H7 (cell line): ENCODE measurements around the gene F10. TPM values are rescaled to one million over a fixed set of nuclear protein-coding genes. Genes with fewer than 3 reads are reported as not detected.
"Not testable (repeated sequence)": the region's sequence is repeated elsewhere in the genome, so short reads cannot be mapped to it uniquely, and the experiment has no call there.

Experiments used
- DNase-seq: peaks from one replicate; pipeline ENCODE4 v3.0.0; 2012
- H3K27me3 ChIP-seq: 2 replicates; pipeline ENCODE4 v1.6.0; 2011; ENCODE audit warnings: mild to moderate bottlenecking, low read length; ENCODE audit not compliant: control insufficient read depth, insufficient read depth
- H3K36me3 ChIP-seq: replicated peaks from 2 replicates; pipeline ENCODE4 v1.5.1; 2011; ENCODE audit warnings: low read length; ENCODE audit not compliant: control insufficient read depth, insufficient read depth
- H3K4me3 ChIP-seq: 2 replicates; pipeline ENCODE4 v1.5.1; 2011; ENCODE audit warnings: low read depth, mild to moderate bottlenecking, control low read depth, low read length, moderate library complexity; ENCODE audit not compliant: insufficient read depth
- total RNA-seq: library from RNA; depleted of rRNA; stranded (reverse); fragments of >200 nt; shearing (Covaris generic); gene quantifications from 2 replicates; pipeline ENCODE4 v1.2.3, GENCODE V29; 2014

The F10 gene
- total RNA-seq, 1 experiment from 2014 or later = 2.1 TPM

DNA sequence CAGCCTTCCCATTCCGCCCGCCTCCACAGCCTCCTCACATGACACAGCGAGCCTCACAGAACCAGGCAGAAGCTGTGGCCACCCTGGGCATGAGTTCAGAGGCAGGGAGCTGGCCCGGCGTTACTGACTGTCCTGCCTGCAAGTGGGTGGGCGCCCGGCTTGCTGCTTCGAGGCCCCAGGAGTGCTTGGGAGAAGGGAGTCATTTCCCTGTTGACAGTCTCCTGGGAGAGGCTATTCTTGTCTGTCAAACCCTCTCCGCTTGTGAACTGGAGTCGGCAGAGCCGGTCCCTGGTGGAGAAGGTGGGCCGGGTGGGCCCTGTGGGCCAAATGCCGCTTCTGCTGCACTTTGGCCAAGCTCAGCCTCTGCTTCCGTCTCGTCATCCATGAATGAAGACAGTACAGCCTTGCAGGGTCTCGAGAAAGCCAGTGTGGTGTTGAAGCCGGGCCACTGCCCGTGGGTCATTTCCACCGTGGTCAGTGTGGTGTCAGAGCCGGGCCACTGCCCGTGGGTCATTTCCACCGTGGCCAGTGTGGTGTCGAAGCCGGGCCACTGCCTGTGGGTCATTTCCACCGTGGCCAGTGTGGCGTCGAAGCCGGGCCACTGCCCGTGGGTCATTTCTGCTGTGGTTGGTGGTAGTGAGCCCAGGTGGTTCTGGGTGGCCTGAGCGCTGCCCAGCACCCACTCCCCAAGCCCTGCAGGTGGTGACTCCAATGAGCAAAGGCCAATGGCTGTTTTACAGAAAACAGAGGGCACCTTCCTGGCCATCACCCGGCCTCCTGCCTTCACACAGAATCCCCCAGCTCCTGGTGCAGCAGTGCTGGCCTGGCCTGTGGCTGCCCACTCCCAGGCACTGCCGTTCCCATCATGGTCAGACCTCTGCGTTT is 30.5 kb upstream of the F10 start:
- Histone ChIP-seq H3K27me3 (no peaks in the 10 kb centered on the region), H3K36me3 (no peaks in the 10 kb centered on the region; the same call in 1 of the 2 replicates), H3K4me3 (no peak overlapping the region)
- DNase-seq = no peak

- H3K4me3 ChIP-seq = no peak overlapping the region
Observed at GRCh38 chr13:113092776-113093579, 29.6 kb upstream of the F10 start.

DNA sequence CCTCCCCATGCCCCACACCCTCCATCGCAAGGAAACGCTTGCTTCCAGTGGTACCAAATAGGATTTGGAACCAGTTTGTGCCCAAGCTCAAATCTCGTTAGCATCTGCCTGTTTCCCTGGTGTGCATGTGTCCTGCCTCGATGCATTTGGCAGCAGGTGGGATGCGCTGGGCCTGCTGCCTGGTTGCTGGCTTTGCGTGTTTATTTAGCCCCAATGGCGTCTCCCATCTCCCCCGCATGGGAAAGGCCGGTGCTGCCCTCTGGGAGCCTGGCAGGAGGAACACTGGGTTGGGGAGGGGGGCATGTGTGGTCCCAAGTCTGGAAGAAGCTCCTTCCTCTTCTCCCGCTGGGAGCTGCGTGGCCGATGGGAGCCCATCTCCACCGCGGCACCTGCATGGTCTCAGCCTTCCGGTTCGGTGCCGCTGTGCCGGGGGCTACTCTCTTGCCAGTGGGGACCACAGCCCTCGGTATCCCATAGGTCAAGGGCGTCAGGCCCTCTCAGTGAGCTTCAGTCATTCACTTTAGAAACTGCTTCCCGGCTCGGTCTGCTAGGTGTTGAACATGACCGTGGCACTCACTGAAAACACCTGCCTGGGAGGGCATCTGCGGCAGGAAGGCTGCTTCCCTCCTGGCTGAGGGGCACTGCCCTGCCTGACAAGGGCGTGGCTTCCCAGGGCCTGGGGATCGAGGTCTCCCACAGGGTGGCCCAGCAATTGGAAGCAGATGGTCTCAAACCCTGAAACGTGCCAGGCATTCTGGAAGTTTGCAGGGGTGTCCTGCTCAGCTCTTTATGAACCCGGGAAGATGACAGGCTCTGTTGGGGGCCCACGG is 28.8 kb upstream of the F10 start:
- no peak overlapping the region for H3K4me3 ChIP-seq
- DNase-seq = no peak
- no peaks in the 10 kb centered on the region for H3K27me3 ChIP-seq
- no peaks in the 10 kb centered on the region for H3K36me3 ChIP-seq

More at GRCh38 chr13:113092776-113093579, 29.6 kb upstream of the F10 start:
- no peaks in the 10 kb centered on the region for H3K36me3 ChIP-seq
- no peaks in the 10 kb centered on the region for H3K27me3 ChIP-seq
- no peak for DNase-seq

GRCh38 chr13:113094410-113094800 is 28.2 kb upstream of the F10 start:
- DNase-seq = no peak
- H3K4me3 ChIP-seq = no peak overlapping the region
- no peaks in the 10 kb centered on the region for H3K36me3 ChIP-seq
- no peaks in the 10 kb centered on the region for H3K27me3 ChIP-seq

GRCh38 chr13:113095146-113096051 is 27.2 kb upstream of the F10 start:
- Histone ChIP-seq H3K27me3 (no peaks in the 10 kb centered on the region), H3K36me3 (no peaks in the 10 kb centered on the region), H3K4me3 (no peak overlapping the region)
- DNase-seq = no peak

DNA sequence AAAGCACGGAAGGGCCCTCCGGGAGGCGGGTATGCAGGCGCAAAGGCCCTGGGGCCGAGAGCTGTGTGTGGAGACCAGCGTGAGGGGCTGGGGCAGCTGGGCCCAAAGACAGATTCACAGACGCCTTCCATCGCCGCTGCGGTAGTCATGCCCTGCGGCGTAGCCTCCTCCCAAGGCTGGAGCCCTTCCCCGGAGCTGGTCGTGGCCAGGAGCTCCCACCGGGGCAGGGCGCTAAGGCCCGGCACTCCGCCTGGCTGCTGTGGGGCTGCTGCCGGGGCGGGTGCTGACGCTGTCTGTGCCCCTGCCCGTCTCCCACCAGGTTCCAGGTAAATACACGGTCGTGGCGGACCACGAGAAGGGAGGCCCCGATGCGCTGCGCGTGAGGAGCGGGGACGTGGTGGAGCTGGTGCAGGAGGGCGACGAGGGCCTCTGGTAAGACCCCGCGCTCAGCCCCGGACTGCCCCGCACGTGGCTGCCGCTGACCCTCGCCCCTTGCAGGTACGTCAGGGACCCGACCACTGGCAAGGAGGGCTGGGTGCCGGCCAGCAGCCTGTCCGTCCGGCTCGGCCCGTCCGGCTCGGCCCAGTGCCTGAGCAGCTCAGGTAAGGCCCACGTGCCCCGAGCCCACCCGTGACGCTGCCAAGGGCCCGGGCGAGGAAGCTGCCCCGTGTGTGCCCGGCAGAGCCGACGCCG is 26.4 kb upstream of the F10 start:
- H3K4me3 ChIP-seq = no peak overlapping the region
- no peaks in the 10 kb centered on the region for H3K27me3 ChIP-seq
- peak; percentile 69 for DNase-seq
- H3K36me3 ChIP-seq = no peaks in the 10 kb centered on the region

DNA sequence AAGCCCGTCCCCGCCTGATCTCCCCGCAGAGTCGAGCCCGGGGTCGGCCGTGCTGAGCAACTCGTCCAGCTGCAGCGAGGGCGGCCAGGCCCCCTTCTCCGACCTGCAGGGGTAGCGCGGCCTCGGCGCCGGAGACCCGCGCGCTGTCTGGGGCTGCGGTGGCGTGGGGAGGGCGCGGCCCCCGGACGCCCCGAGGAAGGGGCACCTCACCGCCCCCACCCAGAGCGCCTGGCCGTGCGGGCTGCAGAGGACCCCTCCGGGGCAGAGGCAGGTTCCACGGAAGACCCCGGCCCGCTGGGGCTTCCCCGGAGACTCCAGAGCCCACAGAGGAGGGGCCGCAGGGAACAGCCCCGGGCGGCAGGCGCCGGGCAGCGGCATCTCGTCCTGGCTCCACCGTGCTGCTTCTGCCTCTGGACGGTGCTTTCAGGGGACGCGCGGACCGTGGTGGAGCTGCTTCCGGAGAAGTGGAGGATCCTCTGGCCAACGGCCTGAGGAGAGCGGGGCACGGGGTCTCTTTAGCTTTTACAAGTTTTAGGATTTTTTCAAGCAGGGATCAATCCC is 25.8 kb upstream of the F10 start:
- Histone ChIP-seq H3K4me3 (no peak overlapping the region), H3K27me3 (no peaks in the 10 kb centered on the region), H3K36me3 (no peaks in the 10 kb centered on the region)
- peak; percentile 73 for DNase-seq

DNA sequence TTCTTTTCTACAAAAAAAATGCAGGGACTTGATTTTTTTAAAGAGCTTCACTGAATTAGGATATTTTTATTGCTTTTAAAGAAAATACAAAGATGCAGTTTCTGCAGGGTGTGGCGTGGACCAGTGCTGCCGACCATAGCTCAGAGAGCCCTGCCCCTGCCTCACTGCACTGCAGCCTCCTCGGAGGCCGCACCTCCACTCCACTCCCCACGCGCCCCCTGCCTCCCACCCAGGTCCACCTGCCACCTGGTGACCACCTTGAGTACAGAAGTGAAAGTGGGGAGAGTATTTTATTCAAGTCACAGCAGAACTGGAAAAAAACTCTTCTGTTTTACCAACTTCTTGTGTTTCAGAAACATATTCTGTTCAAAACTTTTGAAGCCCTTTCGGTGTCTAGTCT is 24.9 kb upstream of the F10 start:
- Histone ChIP-seq H3K4me3 (no peak overlapping the region), H3K27me3 (no peaks in the 10 kb centered on the region), H3K36me3 (no peaks in the 10 kb centered on the region)
- no peak for DNase-seq

- H3K27me3 ChIP-seq = no peaks in the 10 kb centered on the region
- H3K36me3 ChIP-seq = no peaks in the 10 kb centered on the region
- DNase-seq = peak; percentile 65
- no peak overlapping the region for H3K4me3 ChIP-seq
Observed at GRCh38 chr13:113098162-113098732, 24.4 kb upstream of the F10 start.

GRCh38 chr13:113099142-113099541 is 23.5 kb upstream of the F10 start:
- H3K4me3 ChIP-seq = no peak overlapping the region
- H3K36me3 ChIP-seq = no peaks in the 10 kb centered on the region
- DNase-seq = no peak
- no peaks in the 10 kb centered on the region for H3K27me3 ChIP-seq

DNA sequence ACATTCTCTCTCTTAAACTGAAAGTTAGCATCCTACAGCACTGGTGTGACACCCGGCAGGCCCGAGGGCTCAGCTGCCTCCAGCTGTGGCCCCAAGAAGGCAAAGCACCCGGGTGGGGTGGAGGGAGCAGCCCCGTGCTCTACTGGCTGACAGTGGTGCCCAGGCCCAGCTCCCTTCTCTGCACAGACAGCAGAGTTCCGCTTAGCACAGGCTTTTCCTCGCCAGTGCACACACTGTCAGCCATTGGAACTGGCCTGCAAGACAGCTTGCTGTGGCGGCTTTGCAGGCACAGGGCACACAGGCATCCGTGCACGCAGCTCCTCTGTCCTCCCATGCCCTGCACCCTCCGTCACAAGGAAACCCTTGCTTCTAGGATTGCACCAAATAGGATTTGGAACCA is 20.3 kb upstream of the F10 start:
- not testable (repeated sequence) for H3K27me3 ChIP-seq, H3K36me3 ChIP-seq, H3K4me3 ChIP-seq, DNase-seq

DNA sequence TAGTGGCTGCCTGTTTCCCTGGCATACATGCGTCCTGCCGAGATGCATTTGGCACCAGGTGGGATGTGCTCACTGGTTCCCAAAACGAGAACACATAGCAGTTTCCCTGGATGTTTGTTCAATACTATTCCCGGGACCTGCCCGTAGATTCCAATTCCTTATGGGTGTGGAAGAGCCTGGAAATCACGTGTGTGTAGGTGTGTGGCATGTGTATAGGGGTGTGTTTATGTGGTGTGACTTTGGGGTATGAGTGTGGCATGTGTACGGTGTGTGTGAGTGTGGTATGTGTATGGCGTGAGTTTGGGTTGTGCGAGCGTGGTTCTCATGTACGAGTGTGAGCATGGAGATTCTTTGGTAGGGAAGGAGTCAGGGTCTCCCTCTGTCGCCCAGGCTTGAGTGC is 19.9 kb upstream of the F10 start:
- Histone ChIP-seq H3K36me3 (no peaks in the 10 kb centered on the region), H3K27me3 (no peaks in the 10 kb centered on the region), H3K4me3 (no peak overlapping the region)
- no peak for DNase-seq

- no peak overlapping the region for H3K4me3 ChIP-seq
- H3K36me3 ChIP-seq = no peaks in the 10 kb centered on the region
- no peaks in the 10 kb centered on the region for H3K27me3 ChIP-seq
- no peak for DNase-seq
Observed at GRCh38 chr13:113103646-113104045, 19.0 kb upstream of the F10 start.
